ENCODE data around the gene OR10A5.
"Not testable (repeated sequence)": the region's sequence is repeated elsewhere in the genome, so short reads cannot be mapped to it uniquely, and the experiment has no call there.

OR10A5 gene

DNA sequence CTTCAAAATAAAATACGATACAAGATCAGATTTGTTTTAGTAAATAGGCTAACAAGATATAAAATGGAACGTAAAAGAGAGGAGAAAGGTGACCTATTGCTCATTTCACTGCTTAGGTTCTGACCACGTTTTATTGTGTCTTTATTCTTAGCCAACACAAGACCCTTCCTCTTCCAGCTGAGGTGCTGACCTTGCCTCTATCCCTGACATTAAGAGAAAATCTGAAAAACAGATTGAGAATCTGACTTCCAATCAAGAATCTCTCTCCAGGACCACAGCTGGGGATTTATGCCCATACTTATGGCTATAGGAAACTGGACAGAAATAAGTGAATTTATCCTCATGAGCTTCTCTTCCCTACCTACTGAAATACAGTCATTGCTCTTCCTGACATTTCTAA lies at the start of gene OR10A5:
Gene OR10A5 (plus strand): TSS at position 301 of the 400 bp plus-strand sequence. CDS start 0 bp downstream, at position 301.
- DNase-seq (ENCODE audit: low spot score): no peak

- DNase-seq (ENCODE audit: low spot score): no peak
Measured at GRCh38 chr11:6799402-6799801, 46.1 kb upstream of the OR10A5 start, which contains the start of gene OR6A2. Gene OR6A2, minus strand, starts transcription at chr11:6799689. Its CDS starts 3,981 bp downstream, at chr11:6795708.

DNA sequence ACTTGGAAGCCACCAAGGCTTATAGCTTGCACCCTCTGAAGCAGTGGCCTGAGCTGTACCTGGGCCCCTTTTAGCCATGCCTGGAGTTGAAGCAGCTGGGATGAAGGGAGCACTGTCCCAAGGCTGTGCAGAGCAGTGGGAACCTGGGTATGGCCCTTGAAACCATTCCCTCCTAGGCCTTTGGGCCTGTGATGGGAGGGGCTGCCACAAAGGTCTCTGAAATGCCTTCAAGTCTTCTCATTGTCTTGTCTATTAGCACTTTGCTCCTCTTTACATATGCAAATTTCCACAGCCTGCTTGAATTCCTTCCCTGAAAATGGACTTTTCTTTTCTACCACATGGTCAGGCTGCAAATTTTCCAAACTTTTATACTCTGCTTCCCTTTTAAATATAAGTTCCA lies 44.4 kb upstream of the OR10A5 start:
- not testable (repeated sequence) for DNase-seq (ENCODE audit: low spot score)

DNA sequence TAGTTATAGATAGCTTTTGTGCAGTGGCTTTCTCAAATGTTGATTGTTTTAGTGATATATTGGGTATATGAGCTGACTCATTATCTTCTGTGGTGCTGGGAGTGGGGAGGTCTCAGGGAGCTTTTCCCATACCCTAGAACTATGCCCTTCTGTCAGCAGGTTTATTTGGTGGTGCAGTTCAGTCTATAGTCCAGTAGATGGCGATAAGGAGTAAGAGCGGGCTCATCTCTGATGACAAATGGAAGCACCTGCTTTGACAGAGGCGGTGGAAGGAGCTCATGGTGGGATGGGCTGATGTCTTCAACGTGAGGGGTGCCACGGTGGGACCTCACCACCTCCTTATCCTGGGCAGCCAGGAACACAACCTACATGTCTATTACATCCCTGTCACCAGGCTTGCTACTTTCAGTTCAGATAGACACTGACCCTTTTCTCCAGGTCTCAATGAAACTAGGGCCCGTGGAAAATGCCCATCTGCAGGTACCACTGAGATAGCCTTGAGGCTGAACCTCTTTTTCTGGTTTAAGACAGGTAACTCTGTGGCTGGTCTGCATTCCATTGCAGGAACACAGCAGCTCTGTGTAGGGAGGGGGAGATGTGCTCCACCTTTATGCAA lies 33.0 kb upstream of the OR10A5 start:
- DNase-seq (ENCODE audit: low spot score): peak; percentile 43

DNA sequence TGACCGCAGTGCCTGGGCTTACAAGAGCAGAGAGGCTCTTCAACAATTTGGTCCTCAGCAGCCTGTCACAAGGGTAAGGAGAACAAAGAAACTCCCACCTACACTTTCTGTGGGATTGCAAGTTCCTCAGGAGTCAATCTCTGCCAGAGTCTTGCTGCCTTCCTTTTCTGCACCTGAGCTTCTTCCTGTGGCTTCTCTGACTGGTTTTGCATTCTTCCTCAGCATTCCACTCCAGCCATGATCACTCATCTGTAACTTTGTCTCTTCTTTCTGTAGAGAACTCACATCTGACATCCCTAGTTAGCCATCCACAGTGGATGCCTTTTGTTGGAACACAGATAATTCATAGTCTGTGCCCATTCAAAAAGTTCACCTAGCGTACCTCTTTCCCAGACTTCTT lies 31.8 kb upstream of the OR10A5 start:
- DNase-seq (ENCODE audit: low spot score): no peak

DNA sequence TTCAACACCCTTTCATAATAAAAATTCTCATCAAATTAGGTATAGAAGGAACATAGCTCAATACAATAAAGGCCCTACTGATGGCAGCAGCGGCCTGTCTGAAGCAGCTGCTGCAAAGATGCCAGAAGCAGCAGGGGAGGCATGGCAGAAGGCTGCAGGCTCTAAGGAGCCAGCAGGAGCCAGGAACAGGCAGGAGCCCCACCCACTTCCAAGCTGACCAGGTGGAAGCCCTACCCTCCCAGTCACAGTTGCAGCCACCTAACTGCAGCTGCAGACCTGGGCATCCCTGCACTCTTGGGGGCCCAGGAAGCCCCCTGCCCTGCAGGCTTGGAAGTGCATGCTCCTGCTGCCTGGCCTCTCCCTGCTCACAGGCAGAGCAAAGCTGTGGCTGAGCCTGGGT lies 27.8 kb upstream of the OR10A5 start:
- no peak for DNase-seq (ENCODE audit: low spot score)

DNA sequence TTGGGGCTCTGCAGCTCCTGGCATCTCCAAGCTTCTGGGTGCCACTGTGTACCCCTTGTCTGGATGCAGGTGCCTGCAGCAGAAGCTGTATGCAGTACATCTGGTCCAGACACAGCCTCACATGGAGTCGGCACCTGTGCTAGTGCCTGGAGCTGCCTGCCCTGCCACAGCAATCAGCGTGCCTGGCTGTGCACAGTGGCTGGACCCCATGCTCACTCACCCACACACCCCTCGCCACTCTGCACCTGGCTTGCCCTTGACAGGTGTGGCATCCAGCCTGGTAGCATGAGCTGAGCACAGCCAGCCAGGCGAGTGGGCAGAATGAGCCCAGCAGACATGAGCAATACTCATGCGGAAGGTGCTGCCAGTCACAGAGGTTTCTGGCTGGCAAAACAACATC lies 26.5 kb upstream of the OR10A5 start:
- DNase-seq (ENCODE audit: low spot score): no peak

GRCh38 chr11:6824136-6824823 lies 21.2 kb upstream of the OR10A5 start:
- no peak for DNase-seq (ENCODE audit: low spot score)

DNA sequence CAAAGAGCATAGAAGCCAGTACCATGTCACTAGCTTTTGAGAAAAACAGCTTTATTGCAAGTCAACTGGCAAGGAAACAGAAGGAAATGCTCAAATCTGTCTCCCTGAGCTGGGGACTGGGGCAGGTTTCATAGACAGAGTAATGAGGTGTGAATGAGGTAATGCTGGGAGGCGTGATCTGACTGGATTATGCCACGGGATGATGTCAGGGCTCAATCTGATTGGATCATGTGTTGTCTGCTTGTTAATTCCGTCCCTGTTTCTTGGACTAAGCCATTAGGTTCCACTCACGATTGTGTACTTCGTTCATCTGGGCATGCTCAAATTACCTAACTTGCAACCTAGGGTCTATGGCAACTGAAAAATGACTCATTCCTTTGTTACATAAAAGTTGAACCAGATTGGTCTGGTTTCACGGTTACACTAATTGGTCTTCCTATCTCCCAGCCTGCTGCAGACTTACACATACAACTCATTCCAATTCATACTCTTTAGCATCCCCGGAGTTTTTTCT lies 20.2 kb upstream of the OR10A5 start:
- DNase-seq (ENCODE audit: low spot score): no peak

- no peak for DNase-seq (ENCODE audit: low spot score)
Measured at GRCh38 chr11:6828103-6828502, 17.4 kb upstream of the OR10A5 start.

GRCh38 chr11:6833356-6833755 lies 12.1 kb upstream of the OR10A5 start:
- DNase-seq (ENCODE audit: low spot score): no peak

- no peak for DNase-seq (ENCODE audit: low spot score)
Measured at GRCh38 chr11:6834021-6834420, 11.5 kb upstream of the OR10A5 start.

DNA sequence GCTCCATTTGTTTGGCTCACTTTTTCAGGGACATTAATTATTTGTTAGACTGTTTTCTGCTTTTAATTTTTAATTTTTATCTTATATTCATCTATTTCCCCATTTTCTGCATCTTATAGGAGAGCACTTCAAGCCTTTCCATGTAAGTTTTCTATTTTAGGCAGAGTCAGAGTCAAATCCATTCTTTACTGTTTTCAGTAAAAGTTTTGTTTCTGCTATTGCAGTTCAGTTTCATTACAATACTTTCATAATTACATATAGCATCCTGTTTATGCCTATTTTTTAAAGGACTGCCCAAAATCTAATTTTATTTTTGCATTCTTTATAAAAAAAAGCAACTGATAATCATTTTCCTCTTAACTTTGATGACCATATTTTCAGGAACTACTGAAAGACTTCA lies 3.8 kb upstream of the OR10A5 start:
- no peak for DNase-seq (ENCODE audit: low spot score)

GRCh38 chr11:6843670-6844069 lies 1.8 kb upstream of the OR10A5 start:
- DNase-seq (ENCODE audit: low spot score): no peak

GRCh38 chr11:6844356-6844755 lies 1.1 kb upstream of the OR10A5 start:
- DNase-seq (ENCODE audit: low spot score): no peak

DNA sequence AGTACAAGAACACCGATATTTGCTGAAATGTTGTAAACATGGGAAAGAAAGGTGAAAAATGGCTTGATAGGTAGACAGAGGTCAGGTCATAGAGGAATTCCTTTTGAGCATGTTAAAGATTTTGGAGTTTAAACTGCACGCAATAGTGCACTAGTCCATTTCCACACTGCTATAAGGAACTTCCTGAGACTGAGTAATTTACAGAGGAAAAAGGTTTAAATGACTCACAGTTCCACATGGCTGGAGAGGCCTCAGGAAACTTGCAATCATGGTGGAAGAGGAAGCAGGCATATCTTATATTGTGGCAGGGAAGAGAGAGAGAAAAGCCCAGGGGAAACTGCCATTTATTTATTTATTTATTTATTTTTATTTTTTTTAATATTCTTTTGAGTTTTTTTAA lies 5.0 kb downstream of the OR10A5 start:
- DNase-seq (ENCODE audit: low spot score): no peak

DNA sequence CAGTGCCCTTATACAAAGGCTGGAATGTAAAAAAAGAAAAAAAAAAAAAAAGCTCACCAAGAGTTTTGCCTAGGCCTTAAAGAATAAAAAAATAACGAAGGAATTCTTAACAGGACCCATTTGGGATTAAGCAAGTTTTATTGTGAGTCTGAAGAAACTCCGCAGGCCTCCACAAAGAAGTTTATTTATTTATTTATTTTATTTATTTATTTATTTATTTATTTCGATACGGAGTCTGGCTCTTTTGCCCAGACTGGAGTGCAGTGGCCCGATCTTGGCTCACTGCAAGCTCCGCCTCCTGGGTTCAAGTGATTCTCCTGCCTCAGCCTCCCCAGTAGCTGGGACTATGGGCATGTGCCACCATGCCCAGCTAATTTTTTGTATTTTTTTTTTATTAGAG lies 9.3 kb downstream of the OR10A5 start:
- not testable (repeated sequence) for DNase-seq (ENCODE audit: low spot score)

GRCh38 chr11:6855971-6856541 lies 10.6 kb downstream of the OR10A5 start:
- DNase-seq (ENCODE audit: low spot score): peak; percentile 4

- DNase-seq (ENCODE audit: low spot score): no peak
Measured at GRCh38 chr11:6856871-6857270, 11.4 kb downstream of the OR10A5 start.

GRCh38 chr11:6862961-6863360 lies 17.5 kb downstream of the OR10A5 start, which contains the start of gene OR10A2:
Gene OR10A2, plus strand, starts transcription at chr11:6863057. Its CDS starts 6,698 bp downstream, at chr11:6869755.
- DNase-seq (ENCODE audit: low spot score): peak; percentile 8

DNA sequence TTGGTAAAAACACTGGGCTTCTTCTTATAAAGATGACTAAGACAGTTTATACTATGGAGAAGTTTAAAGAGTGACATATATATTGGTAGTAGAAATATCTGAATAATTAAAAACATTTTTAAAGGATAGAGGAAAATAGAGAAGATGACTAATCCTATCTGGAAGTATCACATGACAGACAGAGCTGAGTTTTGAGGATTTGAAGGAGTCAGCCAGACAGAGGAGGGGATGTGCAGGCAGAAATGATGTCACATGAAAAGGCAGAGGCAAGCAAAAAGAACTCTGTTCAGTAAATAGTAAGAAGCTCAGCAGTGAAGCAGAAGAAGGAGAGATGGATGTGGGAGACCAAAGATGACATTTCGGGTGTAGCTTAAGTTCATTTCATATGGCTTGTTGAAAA lies 19.0 kb downstream of the OR10A5 start:
- peak; percentile 14 for DNase-seq (ENCODE audit: low spot score)

GRCh38 chr11:6871278-6871677 lies 25.8 kb downstream of the OR10A5 start:
- no peak for DNase-seq (ENCODE audit: low spot score)

GRCh38 chr11:6875761-6876160 lies 30.3 kb downstream of the OR10A5 start:
- DNase-seq (ENCODE audit: low spot score): no peak
